HFFc6 (cell line): ENCODE results near the gene NUP98. TPM values are rescaled to one million over a fixed set of nuclear protein-coding genes. Genes with fewer than 3 reads are reported as not detected.
"Not testable (repeated sequence)": the region's sequence is repeated elsewhere in the genome, so short reads cannot be mapped to it uniquely, and the experiment has no call there.

Experiments
- DNase-seq: peaks from one replicate; pipeline ENCODE4 v3.0.0-alpha.2; 2018
- H3K27ac Mint-ChIP-seq: 2 replicates; pipeline ENCODE4 v1.8.0; 2020; ENCODE audit warnings: mild to moderate bottlenecking, mixed read lengths
- H3K27me3 Mint-ChIP-seq: 2 replicates; pipeline ENCODE4 v1.8.0; 2021; ENCODE audit warnings: mild to moderate bottlenecking, moderate library complexity, mixed read lengths; ENCODE audit not compliant: insufficient read depth
- H3K36me3 Mint-ChIP-seq: 2 replicates; pipeline ENCODE4 v1.8.0; 2021; ENCODE audit warnings: low read depth, mixed read lengths
- H3K4me1 Mint-ChIP-seq: 2 replicates; pipeline ENCODE4 v1.8.0; 2020; ENCODE audit warnings: low read depth, mixed read lengths
- H3K4me3 Mint-ChIP-seq: 2 replicates; pipeline ENCODE4 v1.8.0; 2020; ENCODE audit warnings: mild to moderate bottlenecking, moderate library complexity, mixed read lengths
- H3K9me3 Mint-ChIP-seq: 2 replicates; pipeline ENCODE4 v1.8.0; 2020; ENCODE audit warnings: mild to moderate bottlenecking, mixed read lengths
- CTCF ChIP-seq: fragments of 200-600 bp; sonication (generic); IDR thresholded peaks from 2 replicates; pipeline ENCODE4 v1.5.0; 2021; ENCODE audit warnings: antibody characterized with exemption, mild to moderate bottlenecking
- total RNA-seq, 6 experiments: library from RNA; stranded (reverse); fragmentation: NEBNext Ultra II Directional; extraction: Animal tissue kit (Norgen Biotek cat#: 25700); gene quantifications; 2 replicates in 1 of 6; 3 replicates in 5 of 6; pipeline ENCODE4 v1.2.3, GENCODE V29; 2021

The NUP98 gene
- total RNA-seq, 6 experiments from 2014 or later, result 81.4 to 96.7 (median 85.6) TPM

- no peaks in the 10 kb centered on the region for H3K9me3 Mint-ChIP-seq
- H3K27ac Mint-ChIP-seq, result no peak overlapping the region
- no peaks in the 10 kb centered on the region; the same call in 1 of the 2 replicates for H3K27me3 Mint-ChIP-seq
- H3K4me1 Mint-ChIP-seq, result peaks cover 21% of the 10 kb centered on the region
- no peak for TF ChIP-seq CTCF
- H3K36me3 Mint-ChIP-seq, result peaks cover 11% of the 10 kb centered on the region; the same call in 1 of the 2 replicates
- H3K4me3 Mint-ChIP-seq, result no peak overlapping the region
- DNase-seq, result no peak
Measured at GRCh38 chr11:3820971-3821370, 23.6 kb upstream of the NUP98 start.

GRCh38 chr11:3817181-3817800 is 19.9 kb upstream of the NUP98 start:
- H3K4me3 Mint-ChIP-seq, result no peak overlapping the region
- peaks cover 7% of the 10 kb centered on the region for H3K4me1 Mint-ChIP-seq
- no peaks in the 10 kb centered on the region for H3K36me3 Mint-ChIP-seq
- DNase-seq, result no peak
- no peak overlapping the region for H3K27ac Mint-ChIP-seq
- no peak for TF ChIP-seq CTCF
- H3K9me3 Mint-ChIP-seq, result no peaks in the 10 kb centered on the region
- no peaks in the 10 kb centered on the region; the same call in 1 of the 2 replicates for H3K27me3 Mint-ChIP-seq

GRCh38 chr11:3816673-3817072 is 19.3 kb upstream of the NUP98 start:
- Mint-ChIP-seq H3K4me1 (peaks cover 7% of the 10 kb centered on the region), H3K4me3 (no peak overlapping the region), H3K36me3 (no peaks in the 10 kb centered on the region), H3K27me3 (no peaks in the 10 kb centered on the region; the same call in 1 of the 2 replicates), H3K27ac (no peak overlapping the region), H3K9me3 (no peaks in the 10 kb centered on the region)
- no peak for DNase-seq
- TF ChIP-seq CTCF, result no peak

- H3K27ac Mint-ChIP-seq, result no peak overlapping the region
- H3K9me3 Mint-ChIP-seq, result no peaks in the 10 kb centered on the region
- TF ChIP-seq CTCF, result no peak
- H3K4me3 Mint-ChIP-seq, result no peak overlapping the region
- DNase-seq, result no peak
- peaks cover 14% of the 10 kb centered on the region for H3K4me1 Mint-ChIP-seq
- H3K27me3 Mint-ChIP-seq, result no peaks in the 10 kb centered on the region; the same call in 1 of the 2 replicates
- no peaks in the 10 kb centered on the region for H3K36me3 Mint-ChIP-seq
Measured at GRCh38 chr11:3815845-3816244, 18.5 kb upstream of the NUP98 start.

GRCh38 chr11:3814832-3815231 is 17.5 kb upstream of the NUP98 start:
- H3K9me3 Mint-ChIP-seq, H3K27me3 Mint-ChIP-seq, DNase-seq, H3K27ac Mint-ChIP-seq, H3K36me3 Mint-ChIP-seq, H3K4me3 Mint-ChIP-seq: not testable (repeated sequence)
- H3K4me1 Mint-ChIP-seq, result peaks cover 24% of the 10 kb centered on the region

GRCh38 chr11:3810951-3811350 is 13.6 kb upstream of the NUP98 start:
- Mint-ChIP-seq H3K27me3 (no peaks in the 10 kb centered on the region; the same call in 1 of the 2 replicates), H3K4me1 (peaks cover 42% of the 10 kb centered on the region), H3K4me3 (no peak overlapping the region), H3K9me3 (no peaks in the 10 kb centered on the region), H3K36me3 (no peaks in the 10 kb centered on the region), H3K27ac (peak overlapping the region; percentile 54; the same call in 1 of the 2 replicates)
- no peak for TF ChIP-seq CTCF
- DNase-seq, result peak; percentile 22
